Activated naive CD8-positive, alpha-beta T cell treated with anti-CD3 and anti-CD28 coated beads for 36 hours (primary cell): ENCODE results near the gene CD52. TPM values are rescaled to one million over a fixed set of nuclear protein-coding genes. Genes with fewer than 3 reads are reported as not detected.
"Not testable (repeated sequence)": the region's sequence is repeated elsewhere in the genome, so short reads cannot be mapped to it uniquely, and the experiment has no call there.

Experiments used
- DNase-seq: peaks from one replicate; pipeline ENCODE4 v3.0.0; 2021
- H3K27ac Mint-ChIP-seq: one replicate; pipeline ENCODE4 v1.8.0; 2022; ENCODE audit warnings: mild to moderate bottlenecking, moderate library complexity, mixed read lengths
- H3K27me3 Mint-ChIP-seq: one replicate; pipeline ENCODE4 v1.8.0; 2022; ENCODE audit warnings: mild to moderate bottlenecking, mixed read lengths
- H3K36me3 Mint-ChIP-seq: one replicate; pipeline ENCODE4 v1.8.0; 2021; ENCODE audit warnings: mild to moderate bottlenecking, mixed read lengths
- H3K4me1 Mint-ChIP-seq: one replicate; pipeline ENCODE4 v1.8.0; 2021; ENCODE audit warnings: mixed read lengths
- H3K4me3 Mint-ChIP-seq: one replicate; pipeline ENCODE4 v1.8.0; 2022; ENCODE audit warnings: mild to moderate bottlenecking, moderate library complexity, mixed read lengths
- H3K9me3 Mint-ChIP-seq: one replicate; pipeline ENCODE4 v1.8.0; 2022; ENCODE audit warnings: mixed read lengths
- total RNA-seq, 2 experiments: library from RNA; stranded (reverse); gene quantifications; one replicate each; pipeline ENCODE4 v1.2.3, GENCODE V29; 2021

The CD52 gene
- total RNA-seq, 2 experiments from 2014 or later, result 263 to 278 TPM

GRCh38 chr1:26328597-26328996, 10.8 kb downstream of the CD52 start:
- no peak overlapping the region for H3K27ac Mint-ChIP-seq
- no peak overlapping the region for H3K4me3 Mint-ChIP-seq
- no peaks in the 10 kb centered on the region for H3K9me3 Mint-ChIP-seq
- H3K4me1 Mint-ChIP-seq, result no peaks in the 10 kb centered on the region
- no peaks in the 10 kb centered on the region for H3K27me3 Mint-ChIP-seq
- peaks cover 3% of the 10 kb centered on the region for H3K36me3 Mint-ChIP-seq
- DNase-seq, result no peak

- not testable (repeated sequence) for H3K4me3 Mint-ChIP-seq, H3K27me3 Mint-ChIP-seq, H3K27ac Mint-ChIP-seq, H3K36me3 Mint-ChIP-seq, H3K4me1 Mint-ChIP-seq, H3K9me3 Mint-ChIP-seq, DNase-seq
Observed at GRCh38 chr1:26329380-26329779, 11.6 kb downstream of the CD52 start.

GRCh38 chr1:26330276-26330675, 12.5 kb downstream of the CD52 start:
- Mint-ChIP-seq H3K9me3 (no peaks in the 10 kb centered on the region), H3K27ac (no peak overlapping the region), H3K27me3 (peaks cover 4% of the 10 kb centered on the region), H3K36me3 (no peaks in the 10 kb centered on the region), H3K4me1 (no peaks in the 10 kb centered on the region), H3K4me3 (no peak overlapping the region)
- no peak for DNase-seq

GRCh38 chr1:26333312-26333711, 15.6 kb downstream of the CD52 start:
- not testable (repeated sequence) for H3K4me3 Mint-ChIP-seq, H3K9me3 Mint-ChIP-seq, H3K4me1 Mint-ChIP-seq, H3K27ac Mint-ChIP-seq, DNase-seq, H3K36me3 Mint-ChIP-seq, H3K27me3 Mint-ChIP-seq

- Mint-ChIP-seq H3K36me3 (no peaks in the 10 kb centered on the region), H3K4me3 (peak overlapping the region; percentile 86), H3K27ac (no peak overlapping the region), H3K9me3 (no peaks in the 10 kb centered on the region), H3K27me3 (peaks cover 8% of the 10 kb centered on the region), H3K4me1 (peaks cover 9% of the 10 kb centered on the region)
- no peak for DNase-seq
Observed at GRCh38 chr1:26335774-26336476, 18.2 kb downstream of the CD52 start.

GRCh38 chr1:26336477-26337205, 18.9 kb downstream of the CD52 start:
- Mint-ChIP-seq H3K4me1 (peaks cover 9% of the 10 kb centered on the region), H3K27ac (no peak overlapping the region), H3K9me3 (no peaks in the 10 kb centered on the region)

GRCh38 chr1:26337206-26337535, 19.4 kb downstream of the CD52 start:
- H3K4me3 Mint-ChIP-seq, result no peak overlapping the region
- H3K36me3 Mint-ChIP-seq, result no peaks in the 10 kb centered on the region

More at GRCh38 chr1:26336477-26337205, 18.9 kb downstream of the CD52 start:
- H3K4me3 Mint-ChIP-seq, result peak overlapping the region; percentile 86
- peaks cover 8% of the 10 kb centered on the region for H3K27me3 Mint-ChIP-seq
- DNase-seq, result peak; percentile 83
- H3K36me3 Mint-ChIP-seq, result no peaks in the 10 kb centered on the region

GRCh38 chr1:26337625-26338024, 19.9 kb downstream of the CD52 start:
- Mint-ChIP-seq H3K4me3 (no peak overlapping the region), H3K27ac (no peak overlapping the region), H3K36me3 (no peaks in the 10 kb centered on the region), H3K4me1 (peaks cover 9% of the 10 kb centered on the region), H3K9me3 (no peaks in the 10 kb centered on the region), H3K27me3 (peaks cover 8% of the 10 kb centered on the region)
- DNase-seq, result no peak

More at GRCh38 chr1:26337206-26337535, 19.4 kb downstream of the CD52 start:
- Mint-ChIP-seq H3K4me1 (peaks cover 9% of the 10 kb centered on the region), H3K27ac (no peak overlapping the region), H3K9me3 (no peaks in the 10 kb centered on the region), H3K27me3 (peaks cover 8% of the 10 kb centered on the region)
- no peak for DNase-seq

GRCh38 chr1:26338670-26339069, 20.9 kb downstream of the CD52 start:
- Mint-ChIP-seq H3K27me3 (peaks cover 8% of the 10 kb centered on the region), H3K36me3 (no peaks in the 10 kb centered on the region), H3K4me1 (peaks cover 9% of the 10 kb centered on the region), H3K27ac (no peak overlapping the region), H3K4me3 (no peak overlapping the region), H3K9me3 (no peaks in the 10 kb centered on the region)
- DNase-seq, result no peak

- H3K27ac Mint-ChIP-seq, result no peak overlapping the region
- no peak overlapping the region for H3K4me3 Mint-ChIP-seq
- H3K27me3 Mint-ChIP-seq, result peaks cover 4% of the 10 kb centered on the region
- H3K9me3 Mint-ChIP-seq, result no peaks in the 10 kb centered on the region
- DNase-seq, result no peak
- no peaks in the 10 kb centered on the region for H3K36me3 Mint-ChIP-seq
- H3K4me1 Mint-ChIP-seq, result peaks cover 9% of the 10 kb centered on the region
Observed at GRCh38 chr1:26340047-26340481, 22.3 kb downstream of the CD52 start.

- Mint-ChIP-seq H3K27me3 (no peaks in the 10 kb centered on the region), H3K9me3 (no peaks in the 10 kb centered on the region), H3K4me3 (no peak overlapping the region), H3K4me1 (no peaks in the 10 kb centered on the region), H3K36me3 (no peaks in the 10 kb centered on the region), H3K27ac (no peak overlapping the region)
- DNase-seq, result no peak
Observed at GRCh38 chr1:26344147-26344920, 26.6 kb downstream of the CD52 start.

- Mint-ChIP-seq H3K27ac (no peak overlapping the region), H3K4me3 (no peak overlapping the region), H3K36me3 (no peaks in the 10 kb centered on the region), H3K4me1 (no peaks in the 10 kb centered on the region), H3K27me3 (no peaks in the 10 kb centered on the region), H3K9me3 (no peaks in the 10 kb centered on the region)
- DNase-seq, result no peak
Observed at GRCh38 chr1:26345718-26346117, 28.0 kb downstream of the CD52 start.

- no peaks in the 10 kb centered on the region for H3K9me3 Mint-ChIP-seq
- H3K36me3 Mint-ChIP-seq, result no peaks in the 10 kb centered on the region
- no peak overlapping the region for H3K27ac Mint-ChIP-seq
- DNase-seq, result no peak
- H3K27me3 Mint-ChIP-seq, result no peaks in the 10 kb centered on the region
- no peak overlapping the region for H3K4me3 Mint-ChIP-seq
- no peaks in the 10 kb centered on the region for H3K4me1 Mint-ChIP-seq
Observed at GRCh38 chr1:26346274-26347033, 28.7 kb downstream of the CD52 start.

GRCh38 chr1:26349188-26349876, 31.6 kb downstream of the CD52 start:
- Mint-ChIP-seq H3K27ac (no peak overlapping the region), H3K4me1 (no peaks in the 10 kb centered on the region), H3K9me3 (no peaks in the 10 kb centered on the region), H3K4me3 (no peak overlapping the region), H3K36me3 (no peaks in the 10 kb centered on the region), H3K27me3 (no peaks in the 10 kb centered on the region)
- DNase-seq, result no peak
